HepG2 (cell line): Measurements from ENCODE around the gene AMN.

Source experiments
- PHF5A ChIP-seq: IDR thresholded peaks from one replicate; pipeline ENCODE4 v1.6.1; 2018; ENCODE audit warnings: low read depth, missing genetic modification reagents; ENCODE audit not compliant: unreplicated experiment
- RBM39 ChIP-seq: fragments of 200-400 bp; formaldehyde crosslinking; IDR thresholded peaks from one replicate; pipeline ENCODE4 v1.6.1; 2018; ENCODE audit warnings: antibody characterized with exemption, mild to moderate bottlenecking, low read depth, low read length; ENCODE audit not compliant: poor library complexity, severe bottlenecking
- ZBTB2 ChIP-seq: sonication (generic); formaldehyde crosslinking; IDR thresholded peaks from 2 replicates; pipeline ENCODE4 v1.8.0; 2022; ENCODE audit warnings: low read depth, missing genetic modification reagents
- ZNF773 ChIP-seq: sonication (generic); formaldehyde crosslinking; IDR thresholded peaks from 2 replicates; pipeline ENCODE4 v1.4.0; 2020; ENCODE audit warnings: missing genetic modification reagents, borderline replicate concordance

GRCh38 chr14:102971836-102972606 lies 49.6 kb downstream of the AMN start:
- TF ChIP-seq PHF5A (CRISPR knock-in tag) (no peak), RBM39 (no peak), ZBTB2 (CRISPR knock-in tag) (no peak), ZNF773 (CRISPR knock-in tag) (no peak)
